Iris pigment epithelial cell (primary cell): ENCODE measurements around the gene SOX11.
A peak's percentile ranks its signal among the peaks of the same experiment; 100 is the strongest.
"Not testable (repeated sequence)": the region's sequence is repeated elsewhere in the genome, so short reads cannot be mapped to it uniquely, and the experiment has no call there.

Experiments
- DNase-seq: peaks from one replicate; pipeline ENCODE4 v3.0.0-alpha.2; 2011; ENCODE audit warnings: low read depth

The SOX11 gene

GRCh38 chr2:5691985-5692529, at the start of gene SOX11:
Gene SOX11, plus strand, starts transcription at chr2:5692384. Its CDS starts 338 bp downstream, at chr2:5692722.
- peak; percentile 89 for DNase-seq

GRCh38 chr2:5652734-5653133, 39.5 kb upstream of the SOX11 start:
- DNase-seq: not testable (repeated sequence)

GRCh38 chr2:5653756-5654155, 38.4 kb upstream of the SOX11 start:
- DNase-seq: not testable (repeated sequence)

- no peak for DNase-seq
Observed at GRCh38 chr2:5657231-5657630, 35.0 kb upstream of the SOX11 start.

GRCh38 chr2:5660591-5660990, 31.6 kb upstream of the SOX11 start:
- DNase-seq: no peak

- no peak for DNase-seq
Observed at GRCh38 chr2:5661362-5661761, 30.8 kb upstream of the SOX11 start.

GRCh38 chr2:5664278-5664681, 27.9 kb upstream of the SOX11 start:
- no peak for DNase-seq

GRCh38 chr2:5665066-5665465, 27.1 kb upstream of the SOX11 start:
- no peak for DNase-seq

- peak; percentile 2 for DNase-seq
Observed at GRCh38 chr2:5666798-5667197, 25.4 kb upstream of the SOX11 start.

GRCh38 chr2:5667655-5668054, 24.5 kb upstream of the SOX11 start:
- DNase-seq: not testable (repeated sequence)

- DNase-seq: no peak
Observed at GRCh38 chr2:5668682-5669250, 23.4 kb upstream of the SOX11 start.

- DNase-seq: no peak
Observed at GRCh38 chr2:5672749-5673144, 19.4 kb upstream of the SOX11 start.

GRCh38 chr2:5673145-5674025, 18.8 kb upstream of the SOX11 start:
- no peak for DNase-seq

GRCh38 chr2:5674026-5674340, 18.2 kb upstream of the SOX11 start:
- peak; percentile 27 for DNase-seq

- DNase-seq: no peak
Observed at GRCh38 chr2:5677133-5677532, 15.1 kb upstream of the SOX11 start.

GRCh38 chr2:5683471-5683870, 8.7 kb upstream of the SOX11 start:
- DNase-seq: no peak

- no peak for DNase-seq
Observed at GRCh38 chr2:5685225-5685624, 7.0 kb upstream of the SOX11 start.

- DNase-seq: no peak
Observed at GRCh38 chr2:5686068-5686467, 6.1 kb upstream of the SOX11 start.

- peak; percentile 10 for DNase-seq
Observed at GRCh38 chr2:5686536-5686935, 5.6 kb upstream of the SOX11 start.

GRCh38 chr2:5689750-5690149, 2.4 kb upstream of the SOX11 start:
- no peak for DNase-seq

GRCh38 chr2:5690286-5690685, 1.9 kb upstream of the SOX11 start:
- DNase-seq: peak; percentile 6

GRCh38 chr2:5690718-5691220, 1.4 kb upstream of the SOX11 start:
- DNase-seq: peak; percentile 2
